Ishikawa (cell line): Measurements from ENCODE around the gene SESN2.

ENCODE experiments used
- CEBPB ChIP-seq: IDR thresholded peaks from 2 replicates; pipeline ENCODE4 v1.6.1; 2012
- CREB1 ChIP-seq: IDR thresholded peaks from 2 replicates; pipeline ENCODE4 v1.6.1; 2012; ENCODE audit warnings: low read depth
- EGR1 ChIP-seq: IDR thresholded peaks from 2 replicates; pipeline ENCODE4 v1.6.1; 2012
- EP300 ChIP-seq: IDR thresholded peaks from 2 replicates; pipeline ENCODE4 v1.6.1; 2012; ENCODE audit warnings: borderline replicate concordance
- FOXM1 ChIP-seq: IDR thresholded peaks from 2 replicates; pipeline ENCODE4 v1.6.1; 2012; ENCODE audit warnings: low read depth, borderline replicate concordance
- MAX ChIP-seq: IDR thresholded peaks from 2 replicates; pipeline ENCODE4 v1.6.1; 2012
- NFIC ChIP-seq: IDR thresholded peaks from 2 replicates; pipeline ENCODE4 v1.6.1; 2012
- RAD21 ChIP-seq: IDR thresholded peaks from 2 replicates; pipeline ENCODE4 v1.6.1; 2012; ENCODE audit warnings: low read depth
- REST ChIP-seq: IDR thresholded peaks from 2 replicates; pipeline ENCODE4 v1.6.1; 2012; ENCODE audit warnings: low read depth, mild to moderate bottlenecking
- TAF1 ChIP-seq: IDR thresholded peaks from 2 replicates; pipeline ENCODE4 v1.6.1; 2012; ENCODE audit warnings: low read depth, mild to moderate bottlenecking
- TCF12 ChIP-seq: IDR thresholded peaks from 2 replicates; pipeline ENCODE4 v1.6.1; 2012; ENCODE audit warnings: low read depth
- TEAD4 ChIP-seq: IDR thresholded peaks from 2 replicates; pipeline ENCODE4 v1.6.1; 2012
- USF1 ChIP-seq: IDR thresholded peaks from 2 replicates; pipeline ENCODE4 v1.6.1; 2012
- YY1 ChIP-seq: IDR thresholded peaks from 2 replicates; pipeline ENCODE4 v1.6.1; 2012; ENCODE audit warnings: low read depth
- ZBTB7A ChIP-seq: IDR thresholded peaks from 2 replicates; pipeline ENCODE4 v1.6.1; 2012; ENCODE audit warnings: low read depth

Gene SESN2

GRCh38 chr1:28246427-28246832 lies 12.9 kb upstream of the SESN2 start:
- TF ChIP-seq CEBPB (peak; percentile 100), REST (no peak), FOXM1 (peak; percentile 21; the same call in 1 of the 2 replicates), TAF1 (no peak)

- TF ChIP-seq CREB1: no peak
- 0 out of 2 replicates have a peak, but pooled peaks have one; percentile 8 for TF ChIP-seq TCF12
Measured at GRCh38 chr1:28247612-28248272, 11.6 kb upstream of the SESN2 start.

- TF ChIP-seq TCF12 (no peak), TAF1 (no peak; the same call in 1 of the 2 replicates), EGR1 (no peak), REST (no peak), RAD21 (peak; percentile 85), ZBTB7A (no peak), USF1 (no peak), YY1 (no peak)
Measured at GRCh38 chr1:28248273-28249012, 10.9 kb upstream of the SESN2 start.

GRCh38 chr1:28249013-28249865 lies 10.1 kb upstream of the SESN2 start:
- TF ChIP-seq RAD21: peak; percentile 3; the same call in 1 of the 2 replicates
- TF ChIP-seq CEBPB: peak; percentile 96
- TF ChIP-seq TAF1: 0 out of 2 replicates have a peak, but pooled peaks have one; percentile 30
- TF ChIP-seq TEAD4: peak; percentile 82
- peak; percentile 25; the same call in 1 of the 2 replicates for TF ChIP-seq TCF12
- peak; percentile 74 for TF ChIP-seq NFIC
- TF ChIP-seq CREB1: no peak
- peak; percentile 38; the same call in 1 of the 2 replicates for TF ChIP-seq EP300
- TF ChIP-seq YY1: no peak
- TF ChIP-seq FOXM1: no peak
- peak; percentile 32; the same call in 1 of the 2 replicates for TF ChIP-seq ZBTB7A
- TF ChIP-seq MAX: peak; percentile 61; the same call in 1 of the 2 replicates
- TF ChIP-seq REST: no peak
- TF ChIP-seq EGR1: no peak
- TF ChIP-seq USF1: no peak
